ENCODE data around the gene LMNA.

LMNA gene

GRCh38 chr1:156082309-156083091 lies 32.0 kb upstream of the LMNA start, which contains the start of gene MEX3A:
Gene MEX3A (minus strand): TSS chr1:156082465. CDS start chr1:156081998, 467 bp downstream.
- DNase-seq: no peak

- no peak for DNase-seq
Measured at GRCh38 chr1:156083800-156084790, 30.4 kb upstream of the LMNA start.

GRCh38 chr1:156086256-156086662 lies 28.3 kb upstream of the LMNA start:
- no peak for DNase-seq

- DNase-seq: no peak
Measured at GRCh38 chr1:156089704-156090103, 24.8 kb upstream of the LMNA start.

GRCh38 chr1:156090138-156090839 lies 24.2 kb upstream of the LMNA start:
- DNase-seq: no peak

- no peak for DNase-seq
Measured at GRCh38 chr1:156090840-156091188, 23.7 kb upstream of the LMNA start.

GRCh38 chr1:156091610-156092009 lies 22.9 kb upstream of the LMNA start:
- no peak for DNase-seq

- DNase-seq: no peak
Measured at GRCh38 chr1:156095906-156096508, 18.5 kb upstream of the LMNA start.

GRCh38 chr1:156096640-156097391 lies 17.7 kb upstream of the LMNA start:
- DNase-seq: no peak

- DNase-seq: no peak
Measured at GRCh38 chr1:156097499-156098178, 16.9 kb upstream of the LMNA start.

GRCh38 chr1:156098784-156099183 lies 15.7 kb upstream of the LMNA start:
- no peak for DNase-seq

GRCh38 chr1:156099282-156099681 lies 15.2 kb upstream of the LMNA start:
- no peak for DNase-seq

- no peak for DNase-seq
Measured at GRCh38 chr1:156100205-156100995, 14.1 kb upstream of the LMNA start.

GRCh38 chr1:156101880-156102279 lies 12.6 kb upstream of the LMNA start:
- DNase-seq: no peak

GRCh38 chr1:156102633-156103511 lies 11.6 kb upstream of the LMNA start:
- no peak for DNase-seq

- no peak for DNase-seq
Measured at GRCh38 chr1:156103521-156103947, 11.0 kb upstream of the LMNA start.

- no peak for DNase-seq
Measured at GRCh38 chr1:156104065-156104810, 10.3 kb upstream of the LMNA start.
